ENCODE measurements around the gene KIAA0586.
"Not testable (repeated sequence)": the region's sequence is repeated elsewhere in the genome, so short reads cannot be mapped to it uniquely, and the experiment has no call there.

Gene KIAA0586

DNA sequence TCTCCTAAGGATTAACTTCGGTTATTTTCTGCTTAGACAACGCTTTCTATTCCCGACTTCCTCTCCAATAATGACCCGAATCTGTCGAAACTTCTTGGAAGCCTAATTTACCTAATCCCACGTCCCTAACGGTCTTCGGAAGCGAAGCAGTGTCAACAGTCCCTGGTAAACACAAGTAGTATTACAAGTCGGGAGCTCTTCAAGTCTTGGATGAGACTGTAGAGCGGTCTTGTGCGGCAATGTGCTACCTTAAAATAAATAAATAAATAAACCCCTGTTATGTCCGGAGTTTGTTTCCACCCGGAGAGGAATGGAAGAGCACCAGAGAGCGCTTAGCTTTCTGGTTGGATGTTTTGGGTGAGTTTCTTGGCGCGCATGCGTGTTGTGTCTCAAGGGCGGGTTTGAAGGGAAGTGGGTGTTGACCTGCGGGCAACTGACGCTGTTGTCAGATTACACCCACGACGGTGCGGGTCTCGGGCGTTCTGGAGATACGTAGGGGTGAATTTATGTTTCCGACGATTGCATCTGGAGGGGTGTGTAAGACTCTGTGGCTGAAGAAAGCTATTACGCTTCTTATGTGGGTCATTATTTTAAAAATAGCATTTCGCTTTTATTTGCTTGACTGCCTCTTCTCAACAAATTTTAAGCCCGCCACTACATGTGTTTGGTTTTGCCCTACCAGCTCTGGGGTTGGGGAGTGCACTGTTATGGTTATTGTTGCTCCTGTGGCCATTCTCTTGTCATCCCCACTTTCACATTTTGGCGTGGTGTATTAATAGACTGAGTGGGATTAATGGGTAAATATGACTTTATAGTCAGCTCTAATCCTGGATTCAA, at the start of gene KIAA0586, which contains the start of gene TIMM9:
Gene KIAA0586 (plus strand): TSS at position 439 of the 837 bp plus-strand sequence. CDS start 546 bp downstream, outside the sequence.
Gene TIMM9 (minus strand): TSS at position 251 of the 837 bp plus-strand sequence. CDS start 15,586 bp downstream, outside the sequence.
- DNase-seq (ENCODE audit: low read depth): peak; percentile 98

DNA sequence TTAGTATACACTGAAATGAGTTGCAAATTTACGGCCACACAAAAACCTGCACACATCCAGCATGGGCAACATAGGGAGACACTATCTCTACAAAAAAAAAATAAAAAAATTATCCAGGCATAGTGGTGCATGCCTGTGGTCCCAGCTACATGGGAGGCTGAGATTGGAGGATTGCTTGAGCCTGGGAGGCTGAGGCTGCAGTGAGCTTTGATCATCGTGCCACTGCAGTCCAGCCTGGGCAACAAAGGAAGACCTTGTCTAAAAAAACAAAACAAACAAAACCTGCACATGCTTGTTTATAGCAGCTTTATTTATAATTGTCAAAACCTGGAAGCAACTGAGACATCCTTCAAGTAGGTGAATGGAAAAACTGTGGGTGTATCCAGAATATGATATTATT, 36.7 kb upstream of the KIAA0586 start:
- no peak for DNase-seq (ENCODE audit: low read depth)

DNA sequence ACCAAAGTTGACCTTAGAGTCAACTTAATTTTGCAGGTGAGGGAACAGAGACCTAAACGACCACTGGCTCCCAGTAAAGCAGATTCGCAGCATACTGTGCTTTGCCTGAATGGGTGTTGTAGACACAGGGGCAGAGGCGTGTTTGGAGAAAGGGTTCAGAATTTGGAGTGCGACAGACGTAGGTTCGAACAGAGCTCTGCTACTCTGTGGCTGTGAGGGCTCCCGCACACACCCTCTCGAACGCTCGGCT, 32.0 kb upstream of the KIAA0586 start:
- no peak for DNase-seq (ENCODE audit: low read depth)

DNA sequence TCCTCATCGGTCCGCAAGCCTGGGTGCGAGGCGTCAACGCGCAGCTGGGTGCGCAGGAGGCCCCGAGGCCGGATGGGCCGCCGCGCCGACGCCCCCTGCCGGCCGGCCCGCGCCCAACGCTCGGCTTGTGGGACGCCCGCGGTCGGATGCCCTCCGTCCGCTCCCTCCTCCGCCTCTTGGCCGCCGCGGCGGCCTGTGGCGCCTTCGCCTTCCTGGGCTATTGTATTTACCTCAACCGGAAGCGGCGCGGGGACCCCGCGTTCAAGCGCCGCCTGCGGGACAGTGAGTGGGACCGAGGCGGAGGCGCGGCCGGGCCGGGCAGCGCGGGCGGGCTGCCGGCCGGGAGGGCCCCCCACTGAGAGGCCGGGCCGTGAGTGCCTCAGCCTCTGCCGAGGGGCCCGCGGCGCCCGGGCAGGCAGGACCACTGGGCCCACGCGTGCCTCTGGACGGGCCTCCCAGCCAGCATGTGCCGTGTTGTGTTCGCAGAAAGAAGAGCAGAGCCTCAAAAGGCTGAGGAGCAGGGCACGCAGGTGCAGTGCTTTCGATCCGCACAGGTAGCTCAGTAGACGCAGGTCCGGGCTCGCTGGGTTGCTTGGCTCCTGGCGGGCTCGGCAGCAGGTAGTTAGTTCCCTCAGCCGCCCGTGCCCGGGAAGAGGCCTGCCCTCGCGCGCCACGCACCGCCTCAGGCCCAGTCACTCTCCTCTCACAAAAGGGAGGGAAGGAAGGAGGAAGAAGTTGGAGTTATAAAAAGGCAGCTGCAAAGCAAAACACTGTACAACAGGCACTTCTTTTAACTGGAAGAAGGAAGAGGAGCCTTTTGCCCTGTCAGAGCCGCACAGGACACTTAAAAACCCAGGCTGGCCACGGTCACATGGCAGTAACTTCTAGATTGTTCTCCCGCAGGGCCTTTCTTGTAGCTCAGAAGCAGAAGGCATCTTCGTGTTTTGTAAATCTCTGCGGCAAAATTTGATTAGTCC, 31.4 kb upstream of the KIAA0586 start, which contains the start of gene TOMM20L:
Gene TOMM20L (plus strand): TSS at position 119 of the 977 bp plus-strand sequence. CDS start 28 bp downstream, at position 147.
- DNase-seq (ENCODE audit: low read depth): peak; percentile 18

DNA sequence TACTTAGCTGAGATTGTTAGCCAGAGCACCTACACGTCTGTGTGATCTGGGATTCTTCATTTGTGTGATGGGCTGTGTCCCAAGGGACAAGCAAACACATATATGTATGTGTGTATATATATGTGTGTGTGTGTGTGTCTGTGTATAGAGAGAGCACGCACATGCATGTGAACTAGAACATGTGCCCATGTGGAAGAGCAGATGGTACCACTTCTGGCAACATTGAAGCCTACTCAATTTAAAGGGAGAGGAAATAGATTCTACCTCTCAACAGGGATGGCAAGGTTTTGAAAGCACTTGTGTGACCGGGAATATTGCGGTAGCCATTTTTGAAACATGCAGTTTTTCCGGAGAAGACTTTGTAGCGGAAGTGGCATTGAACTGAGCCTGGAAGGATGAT, 30.4 kb upstream of the KIAA0586 start:
- DNase-seq (ENCODE audit: low read depth): no peak

DNA sequence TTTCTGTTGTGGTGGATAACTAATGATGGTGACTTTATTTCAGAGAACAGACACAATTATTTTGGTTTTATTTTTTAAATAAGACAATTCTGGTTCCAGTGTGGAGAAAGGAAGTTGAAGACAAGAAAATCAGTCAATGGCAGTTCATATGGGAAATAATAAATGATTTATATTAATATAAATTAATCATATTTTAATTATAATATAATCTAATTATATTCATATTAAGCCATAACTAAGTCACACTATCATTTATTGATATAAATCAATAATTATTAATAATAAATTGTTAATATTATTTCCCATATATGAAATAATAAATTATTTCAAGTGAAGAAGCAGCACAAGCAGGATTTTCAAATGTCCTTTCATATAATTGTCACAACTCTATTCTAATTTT, 29.0 kb upstream of the KIAA0586 start:
- DNase-seq (ENCODE audit: low read depth): no peak

DNA sequence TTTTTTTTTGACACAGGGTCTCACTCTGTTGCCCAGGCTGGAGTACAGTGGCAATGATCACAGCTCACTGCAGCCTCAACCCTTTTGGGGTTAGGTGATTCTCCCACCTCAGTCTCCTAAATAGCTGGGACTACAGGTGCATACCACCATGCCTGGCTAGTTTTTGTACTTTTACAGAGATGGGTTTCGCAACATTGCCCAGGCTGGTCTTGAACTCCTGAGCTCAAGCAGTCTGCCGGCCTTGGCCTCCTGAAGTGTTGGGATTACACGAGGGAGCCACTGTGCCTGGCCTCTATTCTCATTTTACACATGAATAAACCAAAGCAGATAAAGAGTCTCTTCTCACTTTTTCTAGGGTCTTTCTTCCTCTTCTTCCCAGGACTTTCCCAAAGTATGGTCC, 28.6 kb upstream of the KIAA0586 start:
- no peak for DNase-seq (ENCODE audit: low read depth)

DNA sequence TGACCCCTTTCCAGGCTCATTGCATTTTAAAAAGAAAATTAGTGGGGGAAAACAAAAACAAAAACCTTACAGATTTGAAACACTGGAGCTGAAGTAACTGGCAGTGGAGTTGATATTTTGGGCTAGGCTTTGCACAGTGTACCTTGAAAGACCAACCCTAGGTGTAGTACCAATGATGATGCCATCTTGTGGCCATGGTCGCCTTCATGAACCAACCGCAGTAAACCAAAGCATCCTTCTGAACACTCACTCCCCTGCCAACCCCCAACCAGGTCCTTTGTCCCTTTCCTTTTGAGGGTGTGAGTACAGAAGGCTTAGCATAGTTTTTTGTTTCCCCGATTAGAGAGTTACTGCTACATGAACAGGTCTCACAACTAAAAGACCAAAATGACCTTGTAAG, 25.9 kb upstream of the KIAA0586 start:
- DNase-seq (ENCODE audit: low read depth): no peak

DNA sequence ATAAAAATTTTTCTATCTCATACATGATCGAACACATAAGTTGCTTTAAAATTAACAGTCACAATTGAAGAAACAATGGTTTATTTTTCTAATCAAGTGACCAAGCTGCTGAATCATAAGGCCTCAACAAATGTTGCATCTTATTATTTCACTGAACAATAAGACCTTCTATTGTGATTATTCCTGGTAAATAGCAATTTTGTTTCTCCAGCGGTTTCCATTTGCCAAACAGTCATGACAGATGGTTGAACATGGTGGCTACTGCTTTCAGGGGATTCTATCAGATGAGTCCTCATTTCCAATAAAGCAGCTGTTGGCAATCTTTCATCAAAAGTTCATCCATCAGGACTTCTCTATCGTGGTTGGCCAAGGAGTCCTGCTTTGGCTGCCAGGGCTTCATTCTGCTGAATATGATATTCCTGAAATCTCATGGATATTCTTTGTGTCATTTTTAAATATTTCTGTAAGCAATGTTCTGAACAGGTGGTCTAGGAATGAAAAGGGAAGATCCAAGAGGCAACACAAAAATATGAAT, 18.8 kb upstream of the KIAA0586 start:
- DNase-seq (ENCODE audit: low read depth): no peak

DNA sequence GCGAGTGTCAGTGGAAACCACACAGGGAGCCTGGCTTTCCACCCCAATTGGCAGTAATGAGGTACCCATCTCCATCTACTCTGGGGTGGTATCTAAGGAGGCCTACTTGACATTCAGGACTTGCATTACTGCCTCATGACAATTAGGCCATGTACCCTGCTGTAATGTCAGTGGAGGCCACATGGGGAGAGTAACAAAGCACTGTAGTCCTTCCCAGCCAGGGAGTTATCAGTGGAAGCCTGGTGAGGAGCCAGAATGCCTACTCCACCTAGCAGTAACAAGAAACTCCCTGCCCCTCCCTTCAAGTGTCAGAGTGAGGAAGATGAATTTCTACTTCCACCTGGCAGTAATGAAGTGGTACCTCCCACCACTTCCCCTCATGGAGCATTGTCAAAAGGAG, 12.7 kb upstream of the KIAA0586 start:
- no peak for DNase-seq (ENCODE audit: low read depth)

DNA sequence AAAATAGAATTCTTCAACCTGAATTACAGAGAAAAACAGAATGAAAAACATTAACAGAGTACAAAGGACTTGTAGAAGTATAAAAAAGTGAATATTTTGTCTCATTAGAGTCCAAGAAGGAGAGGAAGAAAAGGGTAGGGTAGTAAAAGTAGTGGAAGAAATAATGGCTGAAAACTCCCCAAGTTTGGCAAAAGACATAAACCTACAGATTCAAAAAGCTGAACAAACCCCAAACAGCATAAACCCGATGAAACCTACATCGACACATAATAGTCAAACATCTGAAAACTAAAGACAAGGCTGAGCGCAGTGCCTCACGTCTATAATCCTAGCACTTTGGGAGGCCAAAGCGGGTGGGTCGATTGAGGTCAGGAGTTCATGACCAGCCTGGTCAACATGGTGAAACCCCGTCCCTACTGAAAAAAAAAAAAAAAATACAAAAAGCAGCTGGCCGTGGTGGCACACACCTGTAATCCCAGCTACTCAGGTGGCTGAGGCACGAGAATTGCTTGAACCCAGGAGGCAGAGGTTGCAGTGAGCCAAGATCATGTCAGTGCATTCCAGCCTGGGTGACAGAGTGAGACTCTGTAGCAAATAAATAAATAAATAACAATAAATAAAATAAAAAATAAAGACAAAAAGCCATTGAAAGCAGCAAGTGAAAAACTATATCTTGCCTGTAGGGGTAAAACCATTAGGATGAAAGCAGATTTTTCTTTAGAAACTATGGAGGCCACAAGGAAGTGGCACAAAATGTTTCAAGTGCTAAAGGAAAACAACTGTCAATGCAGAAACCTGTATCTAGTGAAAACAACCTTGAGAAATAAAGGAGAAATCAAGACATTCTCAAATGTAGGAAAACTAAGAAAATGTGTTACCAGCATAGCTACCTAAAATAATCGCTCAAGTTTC, 11.6 kb upstream of the KIAA0586 start:
- DNase-seq (ENCODE audit: low read depth): no peak

DNA sequence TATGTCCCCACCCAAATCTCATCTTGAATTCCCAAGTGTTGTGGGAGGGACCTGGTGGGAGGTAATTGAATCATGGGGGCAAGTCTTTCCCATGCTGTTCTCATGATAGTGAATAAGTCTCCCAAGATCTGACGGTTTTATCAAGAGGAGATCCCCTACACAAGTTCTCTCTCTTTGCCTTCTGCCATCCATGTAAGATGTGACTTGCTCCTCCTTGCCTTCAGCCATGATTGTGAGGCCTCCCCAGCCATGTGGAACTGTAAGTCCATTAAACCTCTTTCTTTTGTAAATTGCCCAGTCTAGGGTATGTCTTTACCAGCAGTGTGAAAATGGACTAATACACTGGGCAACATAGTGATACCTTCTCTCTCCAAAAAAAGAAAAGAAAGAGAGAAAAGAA, 10.6 kb upstream of the KIAA0586 start:
- DNase-seq (ENCODE audit: low read depth): not testable (repeated sequence)

DNA sequence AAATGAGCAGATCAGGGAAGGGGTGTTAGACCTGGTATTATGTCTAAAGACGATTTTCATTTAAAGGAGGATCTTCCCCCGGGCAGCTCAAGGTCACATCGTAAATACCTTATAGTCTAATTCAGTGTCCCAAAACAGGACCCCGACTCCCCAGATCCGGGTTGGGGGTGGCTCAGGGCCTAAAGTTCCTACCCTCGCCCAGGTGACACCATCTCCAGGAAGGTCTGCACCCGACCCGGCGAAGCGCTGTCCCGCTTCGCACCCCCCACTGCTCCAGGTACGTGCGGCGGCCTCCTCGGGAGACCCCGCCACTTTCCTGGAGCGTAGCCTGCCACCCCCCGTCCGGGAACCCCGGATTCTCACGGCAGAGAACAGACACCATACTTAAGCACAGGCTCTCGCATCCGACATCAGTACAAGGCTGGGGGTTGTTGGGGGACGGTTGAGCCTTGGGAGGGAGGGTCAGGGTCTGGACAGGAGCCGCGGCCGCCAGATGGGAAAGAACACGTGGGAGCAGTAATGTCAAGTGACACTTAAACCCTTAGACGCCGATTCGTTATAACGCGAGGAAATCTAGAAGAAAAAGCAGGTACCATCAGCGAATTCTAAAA, 744 bp upstream of the KIAA0586 start:
- DNase-seq (ENCODE audit: low read depth): peak; percentile 42

DNA sequence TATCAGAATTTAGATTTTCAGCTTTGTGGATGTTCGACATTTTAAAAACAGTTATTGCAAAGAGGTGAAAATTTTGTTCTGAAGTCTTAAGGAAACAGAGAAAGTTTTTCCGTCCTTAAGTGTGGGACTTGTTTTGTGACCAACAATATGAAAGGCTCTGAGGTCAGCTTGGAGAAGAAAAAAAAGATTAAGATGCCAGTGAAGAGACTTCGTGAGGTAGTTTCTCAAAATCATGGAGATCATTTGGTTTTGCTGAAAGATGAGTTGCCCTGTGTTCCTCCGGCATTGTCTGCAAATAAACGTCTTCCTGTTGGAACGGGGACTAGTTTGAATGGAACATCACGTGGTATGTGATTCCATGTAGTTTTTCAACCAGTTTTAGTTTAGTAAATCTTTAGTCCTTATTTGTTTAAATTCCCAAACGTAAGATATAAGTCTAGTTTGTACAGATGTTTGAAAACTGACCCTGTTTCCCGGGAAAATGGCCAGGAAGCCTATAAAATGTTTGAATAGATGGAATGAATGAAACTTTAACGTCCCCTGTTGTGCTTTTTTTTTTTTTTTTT, 682 bp downstream of the KIAA0586 start:
- DNase-seq (ENCODE audit: low read depth): peak; percentile 41

DNA sequence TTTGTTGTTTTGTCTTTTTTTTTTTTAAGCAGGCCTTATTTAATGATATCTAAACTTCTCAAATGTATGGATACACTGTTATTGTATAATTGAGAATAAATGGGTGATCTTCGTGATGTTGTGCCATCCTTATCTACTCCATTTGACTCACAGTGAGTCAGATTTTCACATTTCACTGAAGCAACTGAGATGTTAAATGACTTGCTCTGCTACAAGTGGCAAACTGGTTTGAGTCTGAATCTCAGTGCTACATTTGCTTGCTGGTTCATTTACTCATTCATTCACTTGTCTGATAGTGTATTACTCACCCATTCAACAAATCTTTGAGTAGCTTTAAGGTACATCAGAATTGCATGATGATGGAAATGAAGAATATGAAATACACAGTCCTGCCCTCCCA, 2.6 kb downstream of the KIAA0586 start:
- no peak for DNase-seq (ENCODE audit: low read depth)

DNA sequence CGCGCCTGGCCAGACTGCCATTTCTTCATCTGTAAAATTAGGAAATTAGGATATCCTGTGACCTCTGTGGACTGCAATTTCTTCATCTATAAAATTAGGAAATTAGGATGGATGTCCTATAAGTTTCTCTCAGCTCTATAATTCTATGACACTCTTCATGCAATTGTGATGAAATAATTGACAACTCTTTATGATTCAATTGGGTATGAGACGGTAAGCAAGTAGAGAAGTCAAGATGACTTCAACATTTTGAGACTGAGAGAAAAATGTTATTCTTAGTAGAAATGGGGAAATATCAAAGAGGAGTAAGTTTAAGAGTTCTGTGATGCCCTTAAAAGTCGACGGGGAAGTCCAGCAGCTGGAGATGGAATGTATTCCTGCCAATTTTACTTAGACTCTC, 12.0 kb downstream of the KIAA0586 start:
- DNase-seq (ENCODE audit: low read depth): no peak

DNA sequence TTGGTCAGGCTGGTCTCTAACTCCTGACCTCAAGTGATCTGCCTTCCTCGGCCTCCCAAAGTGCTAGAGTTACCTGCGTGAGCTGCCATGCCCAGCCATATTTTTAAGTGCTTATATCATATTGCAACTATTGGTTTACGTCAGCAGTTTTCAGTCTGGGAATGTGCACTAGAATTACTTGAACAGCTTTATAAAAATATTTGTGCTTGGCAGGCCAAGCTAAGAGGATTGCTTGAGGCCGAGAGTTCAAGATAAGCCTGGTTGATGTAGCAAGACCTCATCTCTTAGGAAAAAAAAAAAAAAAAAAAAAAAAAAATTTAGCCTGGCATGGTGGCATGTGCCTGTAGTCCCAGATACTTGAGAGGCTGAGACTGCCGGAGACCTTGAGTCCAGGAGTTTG, 17.1 kb downstream of the KIAA0586 start:
- DNase-seq (ENCODE audit: low read depth): no peak

DNA sequence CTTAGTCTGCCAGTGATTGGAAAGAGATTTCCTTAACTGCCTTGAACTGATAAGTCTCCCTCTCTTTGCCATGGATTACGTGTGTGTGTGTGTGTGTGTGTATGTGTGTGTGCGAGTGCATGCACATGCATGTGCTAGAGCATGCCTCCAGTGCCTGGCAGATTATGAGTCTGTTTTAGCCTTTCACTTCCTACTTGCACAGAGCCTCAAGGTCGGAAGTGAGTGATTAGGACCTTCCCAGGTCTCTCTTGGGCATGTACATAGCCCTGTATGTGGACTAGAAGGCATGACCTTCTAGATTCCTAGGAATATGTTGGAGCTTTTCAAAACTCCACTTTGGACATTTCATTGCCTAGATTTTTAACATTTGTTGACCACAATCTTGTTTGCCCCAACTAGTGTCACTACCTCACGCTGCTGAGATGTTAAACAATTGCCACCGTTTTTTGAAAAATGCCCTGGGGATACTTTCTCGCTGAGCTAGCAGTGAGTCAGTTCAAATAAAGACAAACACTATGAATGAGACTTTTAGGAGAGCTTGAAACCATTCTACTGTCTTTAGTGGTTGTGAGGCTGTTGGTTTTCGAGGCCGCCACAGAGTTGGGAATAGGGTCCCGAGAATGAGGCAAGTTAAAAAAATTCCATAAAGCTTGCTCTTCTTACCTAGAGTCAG, 28.2 kb downstream of the KIAA0586 start:
- no peak for DNase-seq (ENCODE audit: low read depth)

DNA sequence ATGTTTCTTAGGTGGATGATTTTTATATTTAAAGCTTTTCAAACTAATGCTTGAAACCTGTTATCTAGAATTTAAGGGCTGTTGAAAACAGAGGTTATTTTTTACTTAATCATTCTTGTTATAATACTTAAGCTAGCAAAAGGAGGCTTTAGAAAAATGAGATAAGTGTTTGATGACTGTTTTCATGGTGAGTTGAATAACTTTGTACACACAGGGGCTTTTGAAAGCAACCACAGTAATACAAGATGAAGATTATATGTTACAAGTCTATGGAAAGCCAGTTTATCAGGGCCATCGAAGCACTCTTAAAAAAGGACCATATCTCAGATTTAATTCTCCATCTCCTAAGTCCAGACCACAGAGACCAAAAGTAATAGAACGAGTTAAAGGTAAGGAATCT, 33.3 kb downstream of the KIAA0586 start:
- no peak for DNase-seq (ENCODE audit: low read depth)

DNA sequence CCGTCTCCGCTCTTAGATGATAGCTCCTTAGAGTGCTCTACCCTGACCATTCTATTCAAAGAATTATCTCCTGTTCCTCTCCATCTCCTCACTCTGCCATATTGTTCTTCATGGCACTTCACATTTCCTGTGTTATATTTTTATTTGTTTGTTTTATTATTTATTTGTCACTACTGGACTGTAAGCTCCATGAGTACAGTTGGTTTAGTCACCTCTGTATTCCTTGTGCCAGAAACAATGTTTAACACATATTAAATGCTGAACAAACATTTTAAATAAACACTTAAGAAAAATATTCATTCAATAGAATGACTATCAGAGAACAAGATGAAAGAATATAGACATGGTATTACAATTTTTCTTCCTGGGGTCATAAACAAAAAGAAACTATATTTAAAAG, 35.6 kb downstream of the KIAA0586 start:
- DNase-seq (ENCODE audit: low read depth): no peak

All from fibroblast of the conjunctiva (primary cell).